A673 (cell line): Measurements from ENCODE around the gene RCC2.

Source experiments
- CTCF ChIP-seq: fragments of 300-800, 200-600 bp; sonication (generic); conservative IDR thresholded peaks from 2 replicates; pipeline ENCODE4 v1.5.1; 2017; ENCODE audit warnings: low read depth, mild to moderate bottlenecking, antibody characterized with exemption, low read length, moderate library complexity, mixed read lengths
- EZH2 ChIP-seq: fragments of 200-600 bp; sonication (generic); IDR thresholded peaks from 2 replicates; pipeline ENCODE4 v1.6.1; 2017; ENCODE audit warnings: borderline replicate concordance, low read depth, mild to moderate bottlenecking, mixed read lengths, antibody characterized with exemption, low read length; ENCODE audit not compliant: poor library complexity, severe bottlenecking

DNA sequence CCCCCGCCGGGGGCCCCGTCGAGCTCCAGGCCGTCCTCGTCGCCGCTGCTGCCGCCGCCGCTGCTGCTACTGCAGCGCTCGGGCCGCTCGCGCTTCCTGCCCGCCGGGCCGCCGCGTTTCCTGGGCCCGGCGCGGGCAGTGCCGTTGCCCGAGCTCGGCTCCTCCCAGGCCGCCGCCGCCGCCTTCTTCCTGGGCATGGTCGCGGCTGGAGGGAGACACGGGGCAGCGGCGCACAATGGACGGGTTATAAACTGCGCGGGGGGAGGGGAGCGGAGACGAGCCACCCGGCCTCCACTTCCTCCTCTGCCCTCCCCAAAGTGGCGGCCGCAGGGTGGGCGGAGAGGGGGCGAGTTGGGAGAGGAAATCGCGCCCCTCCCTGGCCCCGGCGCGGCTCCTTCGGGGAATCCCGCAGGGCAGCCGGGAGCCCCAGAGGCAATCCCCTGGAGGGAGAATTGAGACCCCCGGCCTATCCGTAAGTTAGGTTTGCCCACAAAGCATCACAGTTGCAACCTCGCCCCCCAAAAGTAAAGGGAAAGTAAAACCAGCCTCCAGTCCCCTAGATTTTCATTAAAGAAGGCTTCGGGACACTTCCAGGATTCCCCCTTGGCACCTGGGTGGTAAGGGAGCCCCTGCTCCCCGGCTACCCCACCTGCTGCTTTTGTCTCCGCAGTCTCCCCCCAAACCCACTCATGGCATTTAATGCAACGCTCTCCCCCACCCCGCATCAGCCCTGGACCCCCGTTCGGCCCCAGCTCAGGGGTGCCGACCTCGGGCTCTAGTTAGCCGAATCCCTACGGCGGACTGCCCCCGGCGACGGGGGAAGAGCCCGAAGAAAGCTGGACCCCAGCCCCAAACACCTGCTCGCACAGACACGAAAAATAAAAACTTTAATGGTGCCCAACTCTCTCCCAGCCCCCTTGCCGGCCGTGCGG, 893 bp downstream of the RCC2 start:
- TF ChIP-seq CTCF (no peak), EZH2 (no peak)
